ENCODE results near the gene HIPK4. TPM values are rescaled to one million over a fixed set of nuclear protein-coding genes. Genes with fewer than 3 reads are reported as not detected.
A peak's percentile ranks its signal among the peaks of the same experiment; 100 is the strongest.

Gene HIPK4
- total and polyA plus RNA-seq, 9 of the 15 experiments (the other 6 are each of a cell fraction or from before 2014, with no cell fraction given): 0.06 to 0.09 TPM; not detected in 7

GRCh38 chr19:40363069-40363468 is 26.9 kb downstream of the HIPK4 start (continued):
- TF ChIP-seq GTF3C2 (IDR thresholded peaks at IDR 0.05; ENCODE audit: borderline replicate concordance, extremely low read depth, insufficient read length) (no peak), HIVEP1 (CRISPR knock-in tag; IDR thresholded peaks at IDR 0.05) (no peak), ZNF253 (CRISPR knock-in tag; conservative IDR thresholded peaks at IDR 0.05) (no peak), RERE (CRISPR knock-in tag; IDR thresholded peaks at IDR 0.05; ENCODE audit: borderline replicate concordance) (no peak), ELF4 (CRISPR knock-in tag; IDR thresholded peaks at IDR 0.05) (no peak; the same call in 1 of the 2 replicates), PURB (CRISPR knock-in tag; IDR thresholded peaks at IDR 0.05; ENCODE audit: low read depth) (no peak), NCOA1 (IDR thresholded peaks at IDR 0.05; ENCODE audit: low read depth) (no peak; the same call in 1 of the 2 replicates), ZNF584 (CRISPR knock-in tag; IDR thresholded peaks at IDR 0.05; ENCODE audit: low read depth) (peak; percentile 39; the same call in 1 of the 2 replicates), KHSRP (IDR thresholded peaks at IDR 0.05) (no peak), SRF (CRISPR knock-in tag; IDR thresholded peaks at IDR 0.05) (no peak), POLR2AphosphoS5 (IDR thresholded peaks at IDR 0.05; ENCODE audit: control insufficient read depth, insufficient read depth, low read depth, low read length) (no peak), PHF21A (IDR thresholded peaks at IDR 0.05; ENCODE audit: borderline replicate concordance, low read depth) (no peak), ZNF780A (CRISPR knock-in tag; IDR thresholded peaks at IDR 0.05) (no peak), RBM17 (IDR thresholded peaks at IDR 0.05; ENCODE audit: borderline replicate concordance, low read depth, low read length) (no peak), TRIM24 (IDR thresholded peaks at IDR 0.05) (peak in 1 of 2 experiments; percentile 38; a peak in 1 of 4 replicates), ZNF586 (CRISPR knock-in tag; conservative IDR thresholded peaks at IDR 0.05) (no peak), E2F3 (CRISPR knock-in tag; IDR thresholded peaks at IDR 0.05) (no peak), AFF4 (CRISPR knock-in tag; IDR thresholded peaks at IDR 0.05) (no peak)

All from K562 (cell line).